Ectodermal cell (in vitro differentiated cells): Measurements from ENCODE around the gene LRRC27.
"Not testable (repeated sequence)": the region's sequence is repeated elsewhere in the genome, so short reads cannot be mapped to it uniquely, and the experiment has no call there.

Experiments used
- H3K27ac ChIP-seq: 2 replicates; pipeline ENCODE4 v1.7.0; 2013; ENCODE audit warnings: mild to moderate bottlenecking, low read depth, low read length; ENCODE audit not compliant: insufficient read depth, poor library complexity, severe bottlenecking
- H3K27me3 ChIP-seq: 2 replicates; pipeline ENCODE4 v1.7.0; 2013; ENCODE audit warnings: mild to moderate bottlenecking, low read length; ENCODE audit not compliant: insufficient read depth, control insufficient read depth, poor library complexity, severe bottlenecking
- H3K36me3 ChIP-seq: one replicate; pipeline ENCODE4 v1.7.0; 2013; ENCODE audit warnings: low read length; ENCODE audit not compliant: control insufficient read depth, insufficient read depth
- H3K4me1 ChIP-seq: one replicate; pipeline ENCODE4 v1.7.0; 2013; ENCODE audit warnings: low read length; ENCODE audit not compliant: control insufficient read depth, insufficient read depth
- H3K4me3 ChIP-seq: 2 replicates; pipeline ENCODE4 v1.7.0; 2013; ENCODE audit warnings: low read depth, low read length, control low read depth; ENCODE audit not compliant: insufficient read depth
- H3K9me3 ChIP-seq: 2 replicates; pipeline ENCODE4 v1.7.0; 2013; ENCODE audit warnings: mild to moderate bottlenecking, low read length, moderate library complexity; ENCODE audit not compliant: control insufficient read depth
- WGBS, 2 experiments: methylation state at CpG; one replicate each; pipeline ENCODE4 v1.1.7; 2013; ENCODE audit warnings: missing lambda C conversion rate in 2 of 2; 5-methylcytosine and 5-hydroxymethylcytosine counted together

The LRRC27 gene

DNA sequence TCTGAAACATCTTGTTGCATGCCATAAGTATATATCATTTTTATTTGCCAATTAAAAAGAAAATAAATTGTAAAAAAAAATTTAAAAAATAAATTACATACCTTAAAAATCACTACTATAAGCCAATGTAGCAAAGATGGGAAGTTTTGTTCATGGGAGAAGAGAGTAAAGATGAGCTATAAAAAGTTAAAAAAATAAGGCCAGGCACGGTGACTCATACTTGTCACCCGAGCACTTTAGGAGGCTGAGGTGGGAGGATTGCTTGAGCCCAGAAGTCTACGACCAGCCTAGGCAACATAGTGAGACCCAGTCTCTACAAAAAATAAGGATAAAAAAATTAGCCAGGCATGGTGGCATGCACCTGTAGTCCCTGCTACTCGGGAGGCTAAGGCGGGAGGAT is 15.9 kb upstream of the LRRC27 start:
- Histone ChIP-seq H3K27ac (no peak overlapping the region), H3K27me3 (peaks cover 1% of the 10 kb centered on the region), H3K4me1 (no peaks in the 10 kb centered on the region), H3K9me3 (no peaks in the 10 kb centered on the region), H3K4me3 (no peak overlapping the region), H3K36me3 (no peaks in the 10 kb centered on the region)
- 91% methylated on average over 5 of the region's 5 CpGs for WGBS, 2 experiments

DNA sequence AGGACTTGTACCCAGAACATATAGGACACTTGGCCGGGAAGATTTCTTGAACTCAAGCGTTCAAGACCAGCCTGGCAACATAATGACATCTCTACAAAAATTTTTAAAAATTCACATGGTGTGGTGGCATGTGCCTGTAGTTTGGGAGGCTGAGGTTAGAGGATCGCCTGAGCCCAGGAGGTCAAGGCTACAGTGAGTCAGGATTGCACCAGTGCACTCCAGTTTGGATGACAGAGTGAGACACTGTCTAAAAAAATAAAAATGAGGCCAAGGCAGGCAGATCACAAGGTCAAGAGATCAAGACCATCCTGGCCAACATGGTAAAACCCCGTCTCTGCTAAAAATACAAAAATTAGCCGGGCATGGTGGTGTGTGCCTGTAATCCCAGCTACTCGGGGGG is 14.5 kb upstream of the LRRC27 start:
- H3K27ac ChIP-seq: not testable (repeated sequence)
- 81 to 87% methylated on average over 6 of the region's 6 CpGs for WGBS, 2 experiments

DNA sequence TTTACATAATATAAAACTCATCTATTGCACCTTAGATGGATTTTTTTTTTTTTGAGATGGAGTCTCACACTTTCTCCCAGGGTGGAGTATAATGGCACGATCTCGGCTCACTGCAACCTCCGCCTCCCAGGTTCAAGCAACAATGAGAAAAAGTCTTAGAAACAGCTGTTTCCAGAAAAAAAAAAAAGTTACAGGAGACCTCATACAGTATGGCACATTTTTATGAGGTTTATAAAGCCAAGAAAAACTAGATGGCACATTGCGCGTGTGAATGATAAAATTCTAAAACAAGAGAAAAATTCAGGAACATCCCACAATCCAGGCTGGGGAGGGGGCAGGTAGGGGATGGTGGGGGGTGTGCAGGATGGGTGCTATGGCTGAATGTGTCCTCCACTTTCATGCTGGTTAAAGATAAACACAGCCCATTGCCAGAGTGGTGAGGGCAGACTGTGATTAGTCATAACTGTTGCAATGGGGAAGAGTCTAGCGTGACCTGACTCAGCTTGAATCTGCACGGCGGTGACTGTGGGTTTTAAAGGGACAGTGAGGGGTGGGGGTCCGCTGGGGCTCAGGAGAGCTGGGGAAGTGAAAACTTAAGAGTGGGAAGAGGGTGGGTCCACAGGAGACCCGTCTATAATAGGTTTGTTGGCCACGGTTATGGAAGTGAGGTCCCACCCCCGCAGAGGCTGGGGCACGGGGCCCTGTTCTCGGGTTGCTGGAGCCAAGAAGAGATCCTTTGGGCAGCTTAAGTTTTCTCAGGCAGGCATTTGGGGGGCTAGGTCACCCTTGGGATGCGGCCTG is 11.9 kb upstream of the LRRC27 start:
- no peaks in the 10 kb centered on the region for H3K4me1 ChIP-seq

More for the DNA sequence above, 14.5 kb upstream of the LRRC27 start:
- not testable (repeated sequence) for H3K36me3 ChIP-seq, H3K4me1 ChIP-seq, H3K27me3 ChIP-seq, H3K4me3 ChIP-seq, H3K9me3 ChIP-seq

DNA sequence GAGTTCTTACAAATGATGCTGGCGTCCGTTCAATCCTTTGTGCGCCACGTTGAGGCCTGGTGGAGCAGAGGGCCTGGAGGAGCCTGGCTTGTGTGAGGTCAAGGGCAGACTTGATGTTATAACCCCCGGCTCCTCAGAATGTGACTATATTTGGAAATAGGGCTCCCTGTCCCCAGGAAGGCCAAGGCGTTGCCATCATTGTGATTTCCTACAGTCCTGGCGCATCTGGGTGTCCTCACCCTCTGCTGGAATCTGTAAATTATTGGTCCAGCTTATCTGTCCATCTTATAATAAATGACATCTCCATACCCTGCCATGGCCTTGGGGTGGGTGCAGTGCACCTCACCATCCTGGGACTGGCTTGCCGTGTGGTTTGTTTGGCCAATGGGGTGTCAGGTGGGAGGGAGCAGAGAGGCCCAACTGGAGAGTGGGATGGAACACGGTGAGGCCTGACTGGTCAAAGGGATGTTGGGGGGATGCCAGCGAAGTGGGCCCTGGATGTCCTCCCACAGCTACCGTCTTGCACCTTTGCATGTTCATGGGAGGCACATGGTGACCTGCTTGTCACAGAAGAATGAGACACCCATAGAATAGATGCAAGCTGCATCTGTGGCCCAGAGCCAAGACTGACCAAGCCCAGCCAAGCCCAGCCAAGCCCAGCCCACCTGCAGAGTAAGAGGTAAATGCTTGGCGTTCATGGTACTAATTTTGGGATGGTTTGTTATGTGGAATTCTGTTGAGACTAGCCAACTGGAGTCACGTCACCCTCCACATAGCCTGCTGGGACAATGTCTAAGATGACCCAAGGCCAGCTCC is 11.1 kb upstream of the LRRC27 start:
- Histone ChIP-seq H3K9me3 (no peaks in the 10 kb centered on the region), H3K4me3 (no peak overlapping the region), H3K27ac (no peak overlapping the region), H3K4me1 (no peaks in the 10 kb centered on the region), H3K27me3 (no peaks in the 10 kb centered on the region), H3K36me3 (peaks cover 2% of the 10 kb centered on the region)
- 91 to 92% methylated on average over 13 of the region's 13 CpGs for WGBS, 2 experiments

More for the DNA sequence above, 11.9 kb upstream of the LRRC27 start:
- Histone ChIP-seq H3K27ac (no peak overlapping the region), H3K9me3 (no peaks in the 10 kb centered on the region), H3K27me3 (no peaks in the 10 kb centered on the region), H3K36me3 (no peaks in the 10 kb centered on the region), H3K4me3 (no peak overlapping the region)
- WGBS, 2 experiments: 80 to 85% methylated on average over 15 of the region's 15 CpGs

DNA sequence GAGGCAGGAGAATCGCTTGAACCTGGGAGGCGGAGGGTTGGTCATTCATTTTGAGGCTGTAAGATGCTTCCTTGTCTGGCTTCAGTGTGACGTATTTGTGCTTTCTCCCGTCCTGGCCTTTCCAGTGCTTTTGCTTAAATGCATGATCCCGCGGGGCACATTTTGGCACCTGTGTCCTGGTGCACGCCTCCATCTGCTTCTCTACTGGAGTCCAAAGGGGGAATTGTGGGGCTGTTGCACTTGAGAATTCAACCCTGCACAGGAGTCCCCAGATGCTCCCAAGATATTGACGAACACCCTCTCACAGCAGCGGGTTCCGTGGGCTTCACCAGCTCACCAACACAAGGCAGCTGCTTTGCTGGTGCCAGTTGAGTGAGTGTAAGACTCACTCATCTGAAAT is 10.3 kb upstream of the LRRC27 start:
- H3K27me3 ChIP-seq: no peaks in the 10 kb centered on the region
- no peak overlapping the region for H3K27ac ChIP-seq
- no peak overlapping the region for H3K4me3 ChIP-seq
- no peaks in the 10 kb centered on the region for H3K9me3 ChIP-seq
- no peaks in the 10 kb centered on the region for H3K4me1 ChIP-seq
- 88 to 92% methylated on average over 10 of the region's 10 CpGs for WGBS, 2 experiments
- H3K36me3 ChIP-seq: peaks cover 2% of the 10 kb centered on the region

DNA sequence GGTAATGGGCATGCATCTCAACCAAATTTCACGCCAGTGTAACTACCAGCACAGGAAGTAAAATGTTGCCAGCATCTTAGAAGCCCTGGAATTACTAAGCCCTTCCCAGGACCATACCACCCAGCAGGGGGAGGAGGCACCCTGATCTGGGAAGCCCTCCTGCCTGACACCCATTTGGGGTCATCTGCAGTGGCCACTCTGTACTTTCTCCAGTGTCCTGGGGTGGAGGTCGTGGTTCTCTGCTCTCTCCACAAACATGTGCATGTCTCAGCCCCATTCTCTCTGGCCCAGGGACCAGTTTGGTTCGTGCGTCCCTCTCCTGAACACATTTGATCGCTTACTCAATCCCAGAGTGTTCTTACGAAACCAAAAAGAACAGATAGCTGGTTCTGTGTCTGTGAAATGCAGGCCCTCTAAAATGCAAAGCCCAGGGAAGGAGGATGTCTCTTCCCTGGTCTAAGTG is 9.4 kb upstream of the LRRC27 start:
- no peak overlapping the region for H3K4me3 ChIP-seq
- no peak overlapping the region for H3K27ac ChIP-seq
- 85 to 91% methylated on average over 6 of the region's 6 CpGs for WGBS, 2 experiments

DNA sequence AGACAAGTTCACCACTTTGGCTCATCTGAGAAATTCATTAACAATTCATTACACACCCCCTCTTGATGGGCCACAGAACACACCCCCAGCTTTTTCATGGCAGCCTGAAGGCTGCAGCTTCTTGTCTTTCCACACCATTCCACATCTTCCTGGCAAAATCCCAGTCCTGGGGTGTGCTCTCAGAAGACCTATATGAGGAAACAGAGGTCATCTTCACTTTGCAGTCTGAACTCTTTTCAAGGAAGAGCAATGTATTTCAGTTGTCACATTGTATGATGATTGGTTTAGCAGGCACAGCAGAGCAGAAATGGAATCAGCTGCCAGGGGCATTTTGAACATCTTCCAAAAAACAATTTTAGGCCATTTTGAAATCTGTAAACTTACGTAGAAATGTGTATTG is 7.8 kb upstream of the LRRC27 start:
- H3K27ac ChIP-seq: no peak overlapping the region
- 100% methylated on average over 1 of the region's 1 CpG; no CpG with 5 or more reads in 1 of the 2 experiments for WGBS, 2 experiments
- H3K36me3 ChIP-seq: peaks cover 2% of the 10 kb centered on the region
- H3K27me3 ChIP-seq: no peaks in the 10 kb centered on the region
- H3K4me3 ChIP-seq: no peak overlapping the region
- no peaks in the 10 kb centered on the region for H3K9me3 ChIP-seq
- no peaks in the 10 kb centered on the region for H3K4me1 ChIP-seq

More for the DNA sequence above, 9.4 kb upstream of the LRRC27 start:
- Histone ChIP-seq H3K9me3 (no peaks in the 10 kb centered on the region), H3K4me1 (no peaks in the 10 kb centered on the region), H3K36me3 (peaks cover 2% of the 10 kb centered on the region), H3K27me3 (no peaks in the 10 kb centered on the region)

DNA sequence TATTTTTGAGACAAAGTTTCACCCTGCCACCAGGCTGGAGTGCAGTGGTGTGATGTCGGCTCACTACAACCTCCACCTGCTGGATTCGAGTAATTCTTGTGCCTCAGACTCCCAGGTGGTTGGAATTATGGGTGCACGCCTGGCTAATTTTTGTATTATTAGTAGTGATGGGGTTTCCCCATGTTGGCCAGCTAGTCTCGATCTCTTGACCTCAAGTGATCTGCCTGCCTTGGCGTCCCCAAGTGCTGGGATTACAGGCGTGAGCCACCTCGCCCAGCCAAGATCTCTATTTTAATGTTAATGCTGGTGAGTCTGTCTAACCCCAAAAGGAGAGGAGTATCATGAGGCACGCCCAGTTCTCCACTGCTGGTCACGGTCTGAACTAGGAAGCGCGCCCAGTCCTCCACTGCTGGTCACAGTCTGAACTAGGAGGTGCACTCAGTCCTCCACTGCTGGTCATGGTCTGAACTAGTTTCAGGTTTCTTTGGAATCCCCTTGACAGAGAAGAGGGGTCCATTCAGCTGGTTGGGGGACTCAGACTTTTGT is 5.6 kb upstream of the LRRC27 start:
- Histone ChIP-seq H3K4me1 (peaks cover 12% of the 10 kb centered on the region), H3K27me3 (no peaks in the 10 kb centered on the region), H3K27ac (no peak overlapping the region), H3K9me3 (no peaks in the 10 kb centered on the region), H3K36me3 (peaks cover 2% of the 10 kb centered on the region), H3K4me3 (no peak overlapping the region)
- 88 to 91% methylated on average over 11 of the region's 11 CpGs for WGBS, 2 experiments

DNA sequence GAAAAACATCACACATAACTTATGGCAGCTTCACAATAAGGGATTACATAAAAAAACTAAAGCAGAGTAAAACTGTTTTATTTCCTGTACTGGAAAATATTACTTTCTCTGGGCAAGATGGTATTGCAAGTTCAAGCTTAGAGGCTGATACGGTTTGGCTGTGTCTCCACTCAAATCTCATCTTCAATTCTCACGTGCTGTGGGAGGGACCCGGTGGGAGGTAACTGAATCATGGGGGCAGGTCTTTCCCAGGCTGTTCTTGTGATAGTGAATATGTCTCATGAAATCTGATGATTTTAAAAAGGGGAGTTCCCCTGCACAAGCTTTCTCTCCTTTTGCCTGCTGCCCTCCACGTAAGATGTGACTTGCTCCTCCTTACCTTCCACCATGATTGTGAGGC is 5.1 kb upstream of the LRRC27 start:
- Histone ChIP-seq H3K27me3 (no peaks in the 10 kb centered on the region), H3K4me1 (peaks cover 12% of the 10 kb centered on the region), H3K27ac (no peak overlapping the region), H3K4me3 (no peak overlapping the region), H3K9me3 (no peaks in the 10 kb centered on the region), H3K36me3 (peaks cover 2% of the 10 kb centered on the region)
- 96% methylated on average over 4 of the region's 4 CpGs for WGBS, 2 experiments

DNA sequence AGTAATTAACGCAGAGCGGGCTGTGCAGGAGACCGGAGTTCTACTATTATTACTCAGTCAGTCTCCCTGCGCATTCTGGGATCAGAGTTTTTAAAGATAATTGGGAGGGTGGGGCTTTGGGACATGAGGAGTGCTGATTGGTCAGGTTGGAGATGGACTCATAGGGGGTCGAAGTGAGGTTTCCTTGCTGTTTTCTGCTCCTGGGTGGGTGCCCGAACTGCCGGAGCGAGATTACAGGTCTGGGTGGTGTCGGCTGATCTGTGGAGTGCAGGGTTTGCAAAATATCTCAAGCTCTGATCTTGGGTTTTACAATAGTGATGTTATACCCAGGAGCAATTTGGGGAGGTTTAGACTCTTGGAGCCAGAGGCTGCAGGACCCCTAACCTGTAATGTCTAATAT is 3.9 kb upstream of the LRRC27 start:
- H3K4me3 ChIP-seq: no peak overlapping the region
- peaks cover 2% of the 10 kb centered on the region for H3K36me3 ChIP-seq
- H3K27me3 ChIP-seq: no peaks in the 10 kb centered on the region
- no peak overlapping the region for H3K27ac ChIP-seq
- WGBS, 2 experiments: 96 to 98% methylated on average over 9 of the region's 9 CpGs
- H3K9me3 ChIP-seq: no peaks in the 10 kb centered on the region
- peaks cover 16% of the 10 kb centered on the region for H3K4me1 ChIP-seq
